Keratinocyte (primary cell): ENCODE measurements around the gene GPRASP1. TPM values are rescaled to one million over a fixed set of nuclear protein-coding genes. Genes with fewer than 3 reads are reported as not detected.

Experiments
- DNase-seq: peaks from one replicate; pipeline ENCODE4 v3.0.0-alpha.2; 2011; ENCODE audit warnings: low read depth, missing footprints, low spot score
- FAIRE-seq: peaks from 2 replicates; lab custom pipeline; 2011; peaks lifted over from hg19 to GRCh38; lab: Jason Lieb, UNC
- H2AFZ ChIP-seq: 2 replicates; pipeline ENCODE4 v1.6.0; 2012; ENCODE audit warnings: low read length, control low read depth, inconsistent platforms; ENCODE audit not compliant: control insufficient read depth
- H3K27ac ChIP-seq: 2 replicates; pipeline ENCODE4 v1.5.1; 2011; ENCODE audit warnings: low read length; ENCODE audit not compliant: control insufficient read depth, insufficient read depth
- H3K27me3 ChIP-seq: 3 replicates; pipeline ENCODE4 v1.6.0; 2011; ENCODE audit warnings: low read length; ENCODE audit not compliant: control insufficient read depth, insufficient read depth; ENCODE audit errors: extremely low read depth
- H3K36me3 ChIP-seq, 2 experiments: 2 replicates in 1 of 2; 3 replicates in 1 of 2; pipeline ENCODE4 v1.5.1; 2011; ENCODE audit warnings: low read length in 2 of 2, mild to moderate bottlenecking in 1 of 2; ENCODE audit not compliant: control insufficient read depth in 2 of 2, insufficient read depth in 2 of 2; ENCODE audit errors: extremely low read depth in 1 of 2
- H3K4me1 ChIP-seq: 3 replicates; pipeline ENCODE4 v1.5.1; 2011; ENCODE audit warnings: low read length; ENCODE audit not compliant: control insufficient read depth, insufficient read depth; ENCODE audit errors: extremely low read depth
- H3K4me2 ChIP-seq: 3 replicates; pipeline ENCODE4 v1.6.0; 2011; ENCODE audit warnings: low read depth, low read length; ENCODE audit not compliant: control insufficient read depth, insufficient read depth; ENCODE audit errors: extremely low read depth
- H3K4me3 ChIP-seq, 3 experiments: fragments of 200-600 bp in 1 of 3; sonication (generic) in 1 of 3; 2 replicates in 2 of 3; 3 replicates in 1 of 3; pipeline ENCODE4 v1.5.1; 2011 to 2016; ENCODE audit warnings: low read length in 3 of 3, mild to moderate bottlenecking in 3 of 3, control low read depth in 2 of 3, inconsistent platforms in 1 of 3, low read depth in 1 of 3, mixed read lengths in 1 of 3, mixed run types in 1 of 3, moderate library complexity in 1 of 3; ENCODE audit not compliant: control insufficient read depth in 2 of 3, insufficient read depth in 2 of 3; ENCODE audit errors: extremely low read depth in 1 of 3
- H3K79me2 ChIP-seq: 2 replicates; pipeline ENCODE4 v1.6.0; 2012; ENCODE audit warnings: low read length; ENCODE audit not compliant: control insufficient read depth, insufficient read depth
- H3K9ac ChIP-seq: 3 replicates; pipeline ENCODE4 v1.6.0; 2011; ENCODE audit warnings: low read length; ENCODE audit not compliant: control insufficient read depth, insufficient read depth; ENCODE audit errors: extremely low read depth
- H3K9me1 ChIP-seq: 3 replicates; pipeline ENCODE4 v1.6.0; 2011; ENCODE audit warnings: low read length; ENCODE audit not compliant: control insufficient read depth, insufficient read depth; ENCODE audit errors: extremely low read depth
- H3K9me3 ChIP-seq: 2 replicates; pipeline ENCODE4 v1.5.1; 2012; ENCODE audit warnings: low read depth, low read length; ENCODE audit not compliant: control insufficient read depth
- H4K20me1 ChIP-seq: 3 replicates; pipeline ENCODE4 v1.6.0; 2011; ENCODE audit warnings: low read length; ENCODE audit not compliant: control insufficient read depth, insufficient read depth; ENCODE audit errors: extremely low read depth
- CTCF ChIP-seq, 3 experiments: IDR thresholded peaks in 1 of 3; conservative IDR thresholded peaks in 1 of 3; optimal IDR thresholded peaks in 1 of 3; 2 replicates in 2 of 3; 3 replicates in 1 of 3; pipeline versions ENCODE3 to v1.5.1; 2011; ENCODE audit warnings: low read length in 3 of 3, mild to moderate bottlenecking in 3 of 3, moderate library complexity in 2 of 3, control low read depth in 1 of 3, inconsistent platforms in 1 of 3; ENCODE audit not compliant: insufficient read depth in 2 of 3; ENCODE audit errors: extremely low read depth in 1 of 3
- EZH2 ChIP-seq: IDR thresholded peaks from one replicate; pipeline ENCODE4 v1.6.1; 2012; ENCODE audit warnings: inconsistent platforms, mild to moderate bottlenecking, low read length, moderate library complexity
- dilution Hi-C: fragments of 300-500 bp; cut with MboI; formaldehyde crosslinking; loops from one replicate; pipeline ENCODE4 v1.7.0; 2020; ENCODE audit warnings: low sequenced_read_pairs; ENCODE audit not compliant: extremely low pct_ligation_motif_present
- polyA plus RNA-seq, 5 experiments: library from polyadenylated mRNA; depleted of rRNA in 3 of 5; stranded (reverse) in 3 of 5; stranded (forward) in 1 of 5; unstranded in 1 of 5; fragments of >200 nt; gene quantifications; 1 replicate in 1 of 5; 2 replicates in 3 of 5; 3 replicates in 1 of 5; pipeline versions ENCODE4 v1.2.1 to v1.2.3, GENCODE V29; 2011 to 2012; ENCODE audit warnings: missing spikeins in 2 of 5, low read depth in 1 of 5, low replicate concordance in 1 of 5

Gene GPRASP1
- polyA plus RNA-seq, 1 donor (not counting 4 experiments of a cell fraction or from before 2014, with no cell fraction given): 0.34 TPM

GRCh38 chrX:102606115-102606514, 45.2 kb upstream of the GPRASP1 start:
- H3K79me2 ChIP-seq: no peaks in the 10 kb centered on the region
- H3K27ac ChIP-seq: no peak overlapping the region
- no peaks in the 10 kb centered on the region for H3K4me1 ChIP-seq
- FAIRE-seq (no peak), DNase-seq (no peak)
- H3K4me2 ChIP-seq: no peak overlapping the region
- H3K9ac ChIP-seq: no peak overlapping the region
- H4K20me1 ChIP-seq: no peaks in the 10 kb centered on the region
- no peak overlapping the region for H3K4me3 ChIP-seq
- TF ChIP-seq EZH2 (no peak), CTCF (optimal IDR thresholded peaks at IDR 0.05 in 1 of 3, IDR thresholded peaks at IDR 0.05 in 1 of 3, conservative IDR thresholded peaks at IDR 0.05 in 1 of 3; ENCODE audit: extremely low read depth in 1 of 3, insufficient read depth in 2 of 3, low read length in 3 of 3) (no peak)
- H3K9me1 ChIP-seq: no peaks in the 10 kb centered on the region
- dilution Hi-C loops: no loop called here
- no peaks in the 10 kb centered on the region for H3K27me3 ChIP-seq
- H3K9me3 ChIP-seq: no peaks in the 10 kb centered on the region
- H3K36me3 ChIP-seq: peaks cover 0 to 10% of the 10 kb centered on the region in 2 experiments
- H2AFZ ChIP-seq: no peak overlapping the region

- Histone ChIP-seq H3K4me3 (no peak overlapping the region), H3K9me3 (no peaks in the 10 kb centered on the region), H3K36me3 (peaks cover 0 to 1% of the 10 kb centered on the region in 2 experiments), H3K27ac (no peak overlapping the region), H3K9ac (no peak overlapping the region), H3K4me1 (no peaks in the 10 kb centered on the region), H3K27me3 (no peaks in the 10 kb centered on the region), H4K20me1 (no peaks in the 10 kb centered on the region), H3K79me2 (no peaks in the 10 kb centered on the region), H3K4me2 (no peak overlapping the region), H2AFZ (no peak overlapping the region), H3K9me1 (no peaks in the 10 kb centered on the region)
- DNase-seq: no peak
- no peak for FAIRE-seq
- no peak for TF ChIP-seq EZH2
- TF ChIP-seq CTCF (optimal IDR thresholded peaks at IDR 0.05 in 1 of 3, IDR thresholded peaks at IDR 0.05 in 1 of 3, conservative IDR thresholded peaks at IDR 0.05 in 1 of 3; ENCODE audit: extremely low read depth in 1 of 3, insufficient read depth in 2 of 3, low read length in 3 of 3): no peak
- dilution Hi-C loops: no loop called here
These were observed 40.4 kb upstream of the GPRASP1 start for GRCh38 chrX:102610905-102611304.
